NCI-H2227 (cell line): Measurements from ENCODE around the gene KLRB1.
"Not testable (repeated sequence)": the region's sequence is repeated elsewhere in the genome, so short reads cannot be mapped to it uniquely, and the experiment has no call there.

ENCODE experiments used
- DNase-seq: peaks from one replicate; lab custom pipeline; 2025; ENCODE audit not compliant: unreplicated experiment; lab: John Stamatoyannopoulos, UW

The KLRB1 gene

GRCh38 chr12:9607716-9608115 lies at the start of gene KLRB1:
KLRB1 (minus strand) TSS chr12:9607916; CDS start chr12:9607839, 77 bp downstream.
- no peak for DNase-seq

DNA sequence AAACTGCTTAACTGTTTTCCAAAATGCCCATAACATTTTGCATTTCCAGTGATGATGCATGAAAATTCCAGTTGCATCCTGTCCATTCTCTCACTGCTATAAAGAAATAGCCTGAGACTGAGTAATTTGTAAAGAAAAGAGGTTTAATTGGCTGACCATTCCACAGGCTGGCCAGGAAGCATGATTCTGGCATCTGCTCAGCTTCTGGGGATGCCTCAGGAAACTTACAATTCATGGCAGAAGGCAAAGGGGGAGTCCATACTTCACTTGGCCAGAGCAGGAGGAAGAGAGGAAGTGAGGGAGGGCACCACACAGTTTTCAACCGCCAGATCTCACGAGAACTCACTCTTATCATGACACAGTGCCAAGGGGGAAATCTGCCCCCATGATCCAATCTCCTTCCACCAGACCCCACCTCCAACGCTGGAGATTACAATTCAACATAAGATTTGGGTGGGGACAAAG lies 43.6 kb upstream of the KLRB1 start:
- DNase-seq: no peak

DNA sequence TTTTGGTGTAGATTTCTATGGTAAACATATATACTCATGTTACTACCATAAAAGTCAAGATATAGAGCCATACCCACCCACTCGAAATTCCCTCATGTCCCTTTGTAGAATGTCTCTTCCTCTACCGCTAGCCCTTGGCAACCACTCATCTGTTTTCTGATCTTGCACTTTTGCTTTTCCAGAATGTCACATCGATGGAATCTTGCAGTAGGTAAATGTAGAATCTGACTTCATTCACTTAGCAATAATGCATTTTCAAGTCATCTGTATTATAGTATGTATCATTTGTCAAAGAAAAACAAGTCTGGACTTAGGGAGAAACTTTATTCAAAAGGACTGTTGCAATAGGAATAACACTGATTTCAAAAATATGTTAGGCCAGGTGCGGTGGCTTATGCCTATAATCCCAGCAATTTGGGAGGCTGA lies 42.4 kb upstream of the KLRB1 start:
- no peak for DNase-seq

- no peak for DNase-seq
Measured at GRCh38 chr12:9649532-9649940, 41.8 kb upstream of the KLRB1 start.

- DNase-seq: no peak
Measured at GRCh38 chr12:9648701-9649531, 41.2 kb upstream of the KLRB1 start.

- DNase-seq: peak; percentile 88
Measured at GRCh38 chr12:9647825-9648700, 40.3 kb upstream of the KLRB1 start.

- DNase-seq: no peak
Measured at GRCh38 chr12:9646794-9647781, 39.4 kb upstream of the KLRB1 start.

GRCh38 chr12:9644985-9645551 lies 37.4 kb upstream of the KLRB1 start:
- DNase-seq: not testable (repeated sequence)

DNA sequence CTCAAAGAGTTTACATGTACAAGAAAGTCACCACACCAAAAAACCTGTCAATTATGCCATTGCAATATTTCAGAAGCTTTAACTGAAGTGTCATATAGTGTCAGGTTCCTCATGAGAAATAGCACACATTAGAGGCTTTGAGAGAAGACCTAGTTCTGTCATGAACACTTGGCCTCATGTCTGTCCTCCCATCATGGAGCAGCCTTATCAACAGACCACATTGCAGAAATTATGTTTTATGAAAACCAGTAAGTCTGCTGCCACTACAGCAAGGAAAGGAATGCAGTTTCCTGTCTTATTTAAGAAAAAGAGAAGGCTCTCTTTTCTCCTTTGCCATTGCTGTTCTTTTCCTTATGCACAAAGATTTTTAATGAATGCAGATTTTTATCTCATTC lies 35.5 kb upstream of the KLRB1 start:
- DNase-seq: no peak

GRCh38 chr12:9642606-9643265 lies 35.0 kb upstream of the KLRB1 start:
- no peak for DNase-seq

GRCh38 chr12:9640024-9640423 lies 32.3 kb upstream of the KLRB1 start:
- DNase-seq: no peak

- no peak for DNase-seq
Measured at GRCh38 chr12:9636851-9637206, 29.1 kb upstream of the KLRB1 start.

DNA sequence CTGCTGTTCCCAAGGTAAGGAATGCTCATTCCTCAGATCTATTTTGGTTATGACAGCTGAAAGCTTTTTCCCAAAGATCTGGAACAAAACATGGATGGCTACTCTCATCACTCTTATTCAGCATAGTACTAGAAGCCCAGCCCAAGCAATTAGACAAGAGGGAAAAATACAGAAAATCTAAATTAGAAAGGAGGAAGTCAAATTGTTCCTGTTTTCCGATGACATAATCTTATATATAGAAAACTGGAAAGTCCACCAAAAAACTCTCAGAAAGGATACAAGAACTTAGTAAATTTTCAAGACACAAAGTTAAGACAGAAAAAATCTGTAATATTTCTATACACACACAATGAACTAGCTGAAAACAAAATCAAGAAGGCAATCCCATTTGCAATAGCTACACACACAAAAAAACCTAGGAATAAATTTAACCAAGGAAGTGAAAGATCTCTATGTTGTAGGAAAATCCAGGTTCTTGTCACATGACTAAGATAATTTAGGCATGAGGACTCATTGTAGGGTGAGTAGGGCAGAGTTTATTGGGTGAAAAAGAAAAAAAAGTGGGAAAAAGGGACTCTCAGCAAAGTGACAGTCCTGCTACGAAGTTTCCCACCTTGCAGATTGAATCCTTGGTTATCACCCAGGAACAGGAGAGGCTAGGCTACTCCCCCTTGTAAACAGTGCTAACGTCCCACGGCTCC lies 28.6 kb upstream of the KLRB1 start:
- DNase-seq: no peak

- DNase-seq: no peak
Measured at GRCh38 chr12:9634969-9635754, 27.4 kb upstream of the KLRB1 start.

GRCh38 chr12:9634177-9634803 lies 26.6 kb upstream of the KLRB1 start:
- peak; percentile 26 for DNase-seq

DNA sequence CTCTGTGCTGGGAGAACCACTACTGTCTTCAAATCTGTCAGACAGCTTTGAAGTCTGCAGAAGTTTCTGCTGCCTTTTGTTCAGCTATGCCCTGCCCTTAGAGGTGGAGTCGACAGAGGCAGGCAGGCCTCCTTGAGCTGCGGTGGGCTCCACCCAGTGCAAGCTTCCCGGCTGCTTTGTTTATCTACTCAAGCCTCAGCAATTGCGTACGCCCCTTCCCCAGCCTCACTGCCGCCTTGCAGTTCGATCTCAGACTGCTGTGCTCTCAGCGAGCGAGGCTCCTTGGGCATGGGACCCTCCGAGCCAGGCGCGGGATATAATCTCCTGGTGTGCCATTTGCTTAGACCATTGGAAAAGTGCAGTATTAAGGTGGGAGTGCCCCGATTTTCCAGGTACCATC lies 25.1 kb upstream of the KLRB1 start:
- DNase-seq: no peak

DNA sequence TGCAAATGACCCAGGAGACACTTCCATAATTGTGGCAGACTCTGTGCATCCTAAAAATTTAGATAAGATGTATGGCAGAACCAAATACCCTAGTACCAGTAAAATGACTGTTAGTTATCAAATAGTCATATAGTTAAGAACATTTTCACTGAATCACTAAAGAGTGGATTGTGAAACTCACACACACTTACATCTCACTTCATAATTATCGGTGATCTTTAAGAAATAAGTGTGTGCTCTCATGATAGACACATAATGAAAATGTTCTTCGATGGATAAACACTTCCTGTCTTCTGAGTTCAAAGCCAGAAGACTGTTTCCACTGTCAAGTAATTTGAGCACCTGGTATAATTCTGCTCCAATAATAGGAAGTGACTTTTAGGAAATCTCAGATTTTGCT lies 19.1 kb upstream of the KLRB1 start:
- DNase-seq: no peak

- DNase-seq: no peak
Measured at GRCh38 chr12:9626291-9626690, 18.6 kb upstream of the KLRB1 start.
